ENCODE measurements around the gene TENM4. TPM values are rescaled to one million over a fixed set of nuclear protein-coding genes. Genes with fewer than 3 reads are reported as not detected.

TENM4 gene
- total and polyA plus RNA-seq, 2 of the 13 experiments (the other 11 are each of a cell fraction or from before 2014, with no cell fraction given), result not detected

DNA sequence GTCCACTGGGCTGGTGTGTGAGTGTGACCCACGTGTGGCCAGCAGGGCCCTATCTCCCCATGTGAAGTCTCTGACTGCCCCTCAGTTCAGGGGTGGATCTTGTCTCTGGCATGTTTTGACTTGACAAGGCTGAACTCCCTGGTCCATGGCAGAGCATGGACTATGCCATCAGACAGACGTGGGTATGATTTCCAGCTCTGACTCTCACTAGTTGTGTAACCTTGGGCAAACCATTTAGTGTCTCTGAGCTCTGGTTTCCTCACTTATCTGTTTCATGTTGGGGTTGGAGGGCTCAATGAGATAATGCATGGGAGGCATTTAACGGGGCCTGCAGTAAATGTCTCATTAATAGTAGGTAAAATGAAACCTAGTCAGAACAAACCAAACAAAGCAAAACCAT is 611.7 kb downstream of the TENM4 start:
- POLR2A ChIA-PET, result no interaction called here
- Histone ChIP-seq H3K27ac (ENCODE audit: extremely low read length, insufficient read depth, low read length) (no peak overlapping the region), H3K27me3 (ENCODE audit: control insufficient read depth in 1 of 2, insufficient read depth in 2 of 2, low read length in 2 of 2) (peaks cover under 1 to 2% of the 10 kb centered on the region in 2 experiments; a peak in 3 of 5 replicates), H3K4me1 (ENCODE audit: insufficient read depth, low read length) (no peaks in the 10 kb centered on the region), H4K20me1 (ENCODE audit: insufficient read depth, low read length) (no peaks in the 10 kb centered on the region), H3K36me3 (replicated peaks in 1 of 2; ENCODE audit: control insufficient read depth in 1 of 2, insufficient read depth in 2 of 2, low read length in 2 of 2) (no peaks in the 10 kb centered on the region), H2AFZ (ENCODE audit: low read length) (no peak overlapping the region), H3K4me2 (ENCODE audit: low read depth, low read length) (no peak overlapping the region), H3K79me2 (ENCODE audit: insufficient read depth, low read length) (no peaks in the 10 kb centered on the region), H3K9ac (ENCODE audit: insufficient read depth, low read depth, low read length) (no peak overlapping the region), H3K4me3 (replicated peaks in 1 of 3; ENCODE audit: insufficient read depth in 1 of 3, low read depth in 2 of 3, low read length in 3 of 3) (no peak overlapping the region), H3K9me3 (ENCODE audit: low read length) (no peaks in the 10 kb centered on the region)
- intact Hi-C loops (cut with micrococcal nuclease; ENCODE audit: unreplicated experiment) (no loop called here), in situ Hi-C loops (cut with HindIII; ENCODE audit: extremely low pct_ligation_motif_present, low pct_unique_long_range_greater_than_20kb) (no loop called here)
- BruUV-seq (replicated peaks), result no TSS peak
- WGBS (ENCODE audit: low lambda C conversion rate), result 0% methylated on average over 2 of the region's 3 CpGs
- no peak for DNase-seq (ENCODE audit: low spot score)
- ATAC-seq, result no peak
- CTCF ChIA-PET (ENCODE audit: low intra/inter-chr PET ratio, low total read pairs), result no interaction called here
- no peak for FAIRE-seq
- TF ChIP-seq ZEB1 (IDR thresholded peaks at IDR 0.05; ENCODE audit: insufficient replicate concordance, low read depth), result no peak
- no peak for TF ChIP-seq GABPB1 (CRISPR knock-in tag; IDR thresholded peaks at IDR 0.05)
- TF ChIP-seq ZNF605 (CRISPR knock-in tag; IDR thresholded peaks at IDR 0.05), result no peak
- no peak for TF ChIP-seq TAF15 (IDR thresholded peaks at IDR 0.05; ENCODE audit: low read depth, low read length, poor library complexity, severe bottlenecking)
- TF ChIP-seq ZBTB38 (CRISPR knock-in tag; IDR thresholded peaks at IDR 0.05), result no peak
- no peak for TF ChIP-seq NCOR1 (IDR thresholded peaks at IDR 0.05; ENCODE audit: borderline replicate concordance, low read length)
- TF ChIP-seq, protein P1, sequence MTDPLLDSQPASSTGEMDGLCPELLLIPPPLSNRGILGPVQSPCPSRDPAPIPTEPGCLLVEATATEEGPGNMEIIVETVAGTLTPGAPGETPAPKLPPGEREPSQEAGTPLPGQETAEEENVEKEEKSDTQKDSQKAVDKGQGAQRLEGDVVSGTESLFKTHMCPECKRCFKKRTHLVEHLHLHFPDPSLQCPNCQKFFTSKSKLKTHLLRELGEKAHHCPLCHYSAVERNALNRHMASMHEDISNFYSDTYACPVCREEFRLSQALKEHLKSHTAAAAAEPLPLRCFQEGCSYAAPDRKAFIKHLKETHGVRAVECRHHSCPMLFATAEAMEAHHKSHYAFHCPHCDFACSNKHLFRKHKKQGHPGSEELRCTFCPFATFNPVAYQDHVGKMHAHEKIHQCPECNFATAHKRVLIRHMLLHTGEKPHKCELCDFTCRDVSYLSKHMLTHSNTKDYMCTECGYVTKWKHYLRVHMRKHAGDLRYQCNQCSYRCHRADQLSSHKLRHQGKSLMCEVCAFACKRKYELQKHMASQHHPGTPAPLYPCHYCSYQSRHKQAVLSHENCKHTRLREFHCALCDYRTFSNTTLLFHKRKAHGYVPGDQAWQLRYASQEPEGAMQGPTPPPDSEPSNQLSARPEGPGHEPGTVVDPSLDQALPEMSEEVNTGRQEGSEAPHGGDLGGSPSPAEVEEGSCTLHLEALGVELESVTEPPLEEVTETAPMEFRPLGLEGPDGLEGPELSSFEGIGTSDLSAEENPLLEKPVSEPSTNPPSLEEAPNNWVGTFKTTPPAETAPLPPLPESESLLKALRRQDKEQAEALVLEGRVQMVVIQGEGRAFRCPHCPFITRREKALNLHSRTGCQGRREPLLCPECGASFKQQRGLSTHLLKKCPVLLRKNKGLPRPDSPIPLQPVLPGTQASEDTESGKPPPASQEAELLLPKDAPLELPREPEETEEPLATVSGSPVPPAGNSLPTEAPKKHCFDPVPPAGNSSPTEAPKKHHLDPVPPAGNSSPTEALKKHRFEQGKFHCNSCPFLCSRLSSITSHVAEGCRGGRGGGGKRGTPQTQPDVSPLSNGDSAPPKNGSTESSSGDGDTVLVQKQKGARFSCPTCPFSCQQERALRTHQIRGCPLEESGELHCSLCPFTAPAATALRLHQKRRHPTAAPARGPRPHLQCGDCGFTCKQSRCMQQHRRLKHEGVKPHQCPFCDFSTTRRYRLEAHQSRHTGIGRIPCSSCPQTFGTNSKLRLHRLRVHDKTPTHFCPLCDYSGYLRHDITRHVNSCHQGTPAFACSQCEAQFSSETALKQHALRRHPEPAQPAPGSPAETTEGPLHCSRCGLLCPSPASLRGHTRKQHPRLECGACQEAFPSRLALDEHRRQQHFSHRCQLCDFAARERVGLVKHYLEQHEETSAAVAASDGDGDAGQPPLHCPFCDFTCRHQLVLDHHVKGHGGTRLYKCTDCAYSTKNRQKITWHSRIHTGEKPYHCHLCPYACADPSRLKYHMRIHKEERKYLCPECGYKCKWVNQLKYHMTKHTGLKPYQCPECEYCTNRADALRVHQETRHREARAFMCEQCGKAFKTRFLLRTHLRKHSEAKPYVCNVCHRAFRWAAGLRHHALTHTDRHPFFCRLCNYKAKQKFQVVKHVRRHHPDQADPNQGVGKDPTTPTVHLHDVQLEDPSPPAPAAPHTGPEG (CRISPR knock-in tag; IDR thresholded peaks at IDR 0.05), result no peak
- TF ChIP-seq, protein P2, sequence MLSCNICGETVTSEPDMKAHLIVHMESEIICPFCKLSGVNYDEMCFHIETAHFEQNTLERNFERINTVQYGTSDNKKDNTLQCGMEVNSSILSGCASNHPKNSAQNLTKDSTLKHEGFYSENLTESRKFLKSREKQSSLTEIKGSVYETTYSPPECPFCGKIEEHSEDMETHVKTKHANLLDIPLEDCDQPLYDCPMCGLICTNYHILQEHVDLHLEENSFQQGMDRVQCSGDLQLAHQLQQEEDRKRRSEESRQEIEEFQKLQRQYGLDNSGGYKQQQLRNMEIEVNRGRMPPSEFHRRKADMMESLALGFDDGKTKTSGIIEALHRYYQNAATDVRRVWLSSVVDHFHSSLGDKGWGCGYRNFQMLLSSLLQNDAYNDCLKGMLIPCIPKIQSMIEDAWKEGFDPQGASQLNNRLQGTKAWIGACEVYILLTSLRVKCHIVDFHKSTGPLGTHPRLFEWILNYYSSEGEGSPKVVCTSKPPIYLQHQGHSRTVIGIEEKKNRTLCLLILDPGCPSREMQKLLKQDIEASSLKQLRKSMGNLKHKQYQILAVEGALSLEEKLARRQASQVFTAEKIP (CRISPR knock-in tag; IDR thresholded peaks at IDR 0.05; ENCODE audit: borderline replicate concordance), result no peak
- no peak for TF ChIP-seq KDM5B (CRISPR knock-in tag; IDR thresholded peaks at IDR 0.05; ENCODE audit: borderline replicate concordance)
- TF ChIP-seq ZZZ3 (CRISPR knock-in tag; IDR thresholded peaks at IDR 0.05; ENCODE audit: borderline replicate concordance), result no peak
- no peak for TF ChIP-seq KLF13 (CRISPR knock-in tag; IDR thresholded peaks at IDR 0.05)
- TF ChIP-seq HES4 (CRISPR knock-in tag; IDR thresholded peaks at IDR 0.05; ENCODE audit: borderline replicate concordance), result no peak
- TF ChIP-seq SRSF9 (IDR thresholded peaks at IDR 0.05; ENCODE audit: borderline replicate concordance, insufficient read depth, low read depth, low read length, poor library complexity, severe bottlenecking), result no peak
- no peak for TF ChIP-seq RFX5 (IDR thresholded peaks at IDR 0.05; ENCODE audit: low read depth, low read length)
- TF ChIP-seq, protein P3, sequence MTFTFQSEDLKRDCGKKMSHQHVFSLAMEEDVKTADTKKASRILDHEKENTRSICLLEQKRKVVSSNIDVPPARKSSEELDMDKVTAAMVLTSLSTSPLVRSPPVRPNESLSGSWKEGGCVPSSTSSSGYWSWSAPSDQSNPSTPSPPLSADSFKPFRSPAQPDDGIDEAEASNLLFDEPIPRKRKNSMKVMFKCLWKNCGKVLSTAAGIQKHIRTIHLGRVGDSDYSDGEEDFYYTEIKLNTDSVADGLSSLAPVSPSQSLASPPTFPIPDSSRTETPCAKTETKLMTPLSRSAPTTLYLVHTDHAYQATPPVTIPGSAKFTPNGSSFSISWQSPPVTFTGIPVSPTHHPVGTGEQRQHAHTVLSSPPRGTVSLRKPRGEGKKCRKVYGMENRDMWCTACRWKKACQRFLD (CRISPR knock-in tag; IDR thresholded peaks at IDR 0.05; ENCODE audit: borderline replicate concordance), result no peak
- TF ChIP-seq SP4 (CRISPR knock-in tag; IDR thresholded peaks at IDR 0.05), result no peak
- no peak for TF ChIP-seq KDM3A (CRISPR knock-in tag; IDR thresholded peaks at IDR 0.05; ENCODE audit: low read depth)
- no peak for TF ChIP-seq ZNF264 (CRISPR knock-in tag; IDR thresholded peaks at IDR 0.05)

Measured in HepG2 (cell line).